Measurements from ENCODE around the gene PXDN. TPM values are rescaled to one million over a fixed set of nuclear protein-coding genes. Genes with fewer than 3 reads are reported as not detected.
"Not testable (repeated sequence)": the region's sequence is repeated elsewhere in the genome, so short reads cannot be mapped to it uniquely, and the experiment has no call there.

PXDN gene
- total and polyA plus RNA-seq, 3 experiments from 2014 or later, result 0.39 to 3.3 (median 1.00) TPM

GRCh38 chr2:1713839-1714236, 30.5 kb downstream of the PXDN start:
- Mint-ChIP-seq H3K27ac (no peak overlapping the region), H3K4me3 (no peak overlapping the region), H3K36me3 (no peaks in the 10 kb centered on the region), H3K9me3 (peaks cover 0 to 7% (median 0%) of the 10 kb centered on the region in 5 donors), H3K27me3 (peaks cover 6 to 10% of the 10 kb centered on the region in 2 donors), H3K4me1 (no peaks in the 10 kb centered on the region)
- no peaks in the 10 kb centered on the region for H3K27me3 ChIP-seq (ENCODE audit: insufficient read depth, low read length, poor library complexity, severe bottlenecking)
- ChIA-PET CTCF (no interaction called here), POLR2A (no interaction called here)
- no peaks in the 10 kb centered on the region for H3K4me1 ChIP-seq (ENCODE audit: insufficient read depth, low read length)
- no peaks in the 10 kb centered on the region for H3K36me3 ChIP-seq (ENCODE audit: insufficient read depth, low read length)
- no peak for DNase-seq
- H3K27ac ChIP-seq (ENCODE audit: low read depth, low read length), result no peak overlapping the region
- no peak overlapping the region for H3K4me3 ChIP-seq (ENCODE audit: low read length)
- no peaks in the 10 kb centered on the region for H3K9me3 ChIP-seq (ENCODE audit: low read length)

- Histone ChIP-seq H3K27me3 (ENCODE audit: insufficient read depth, low read length, poor library complexity, severe bottlenecking) (no peaks in the 10 kb centered on the region), H3K27ac (ENCODE audit: low read depth, low read length) (no peak overlapping the region), H3K4me3 (ENCODE audit: low read length) (no peak overlapping the region), H3K4me1 (ENCODE audit: insufficient read depth, low read length) (no peaks in the 10 kb centered on the region), H3K36me3 (ENCODE audit: insufficient read depth, low read length) (no peaks in the 10 kb centered on the region), H3K9me3 (ENCODE audit: low read length) (no peaks in the 10 kb centered on the region)
- H3K27ac Mint-ChIP-seq, result no peak overlapping the region
- no peaks in the 10 kb centered on the region for H3K36me3 Mint-ChIP-seq
- H3K4me1 Mint-ChIP-seq, result no peaks in the 10 kb centered on the region
- H3K9me3 Mint-ChIP-seq, result peaks cover 0 to 7% (median 0%) of the 10 kb centered on the region in 5 donors
- CTCF ChIA-PET, result no interaction called here
- peaks cover 6 to 10% of the 10 kb centered on the region in 2 donors for H3K27me3 Mint-ChIP-seq
- H3K4me3 Mint-ChIP-seq, result no peak overlapping the region
- POLR2A ChIA-PET, result no interaction called here
- no peak for DNase-seq
Observed at GRCh38 chr2:1713142-1713838, 31.0 kb downstream of the PXDN start.

- no peaks in the 10 kb centered on the region for H3K9me3 ChIP-seq (ENCODE audit: low read length)
Observed at GRCh38 chr2:1709946-1710560, 34.3 kb downstream of the PXDN start.

GRCh38 chr2:1709335-1709605, 35.0 kb downstream of the PXDN start:
- Mint-ChIP-seq H3K4me3 (no peak overlapping the region), H3K36me3 (no peaks in the 10 kb centered on the region), H3K27me3 (peaks cover 0 to 12% of the 10 kb centered on the region in 2 donors), H3K4me1 (no peaks in the 10 kb centered on the region), H3K27ac (no peak overlapping the region), H3K9me3 (peaks cover 0 to 3% (median 0%) of the 10 kb centered on the region in 5 donors)
- Histone ChIP-seq H3K4me3 (ENCODE audit: low read length) (no peak overlapping the region), H3K36me3 (ENCODE audit: insufficient read depth, low read length) (no peaks in the 10 kb centered on the region), H3K27ac (ENCODE audit: low read depth, low read length) (no peak overlapping the region), H3K9me3 (ENCODE audit: low read length) (no peaks in the 10 kb centered on the region), H3K27me3 (ENCODE audit: insufficient read depth, low read length, poor library complexity, severe bottlenecking) (no peaks in the 10 kb centered on the region), H3K4me1 (ENCODE audit: insufficient read depth, low read length) (no peaks in the 10 kb centered on the region)
- CTCF ChIA-PET, result no interaction called here
- POLR2A ChIA-PET, result no interaction called here
- no peak for DNase-seq

More at GRCh38 chr2:1709946-1710560, 34.3 kb downstream of the PXDN start:
- no peaks in the 10 kb centered on the region for H3K4me1 Mint-ChIP-seq
- Histone ChIP-seq H3K27ac (ENCODE audit: low read depth, low read length) (no peak overlapping the region), H3K4me3 (ENCODE audit: low read length) (no peak overlapping the region), H3K4me1 (ENCODE audit: insufficient read depth, low read length) (no peaks in the 10 kb centered on the region), H3K27me3 (ENCODE audit: insufficient read depth, low read length, poor library complexity, severe bottlenecking) (no peaks in the 10 kb centered on the region), H3K36me3 (ENCODE audit: insufficient read depth, low read length) (no peaks in the 10 kb centered on the region)
- ChIA-PET CTCF (no interaction called here), POLR2A (no interaction called here)
- no peak overlapping the region for H3K27ac Mint-ChIP-seq
- no peaks in the 10 kb centered on the region for H3K36me3 Mint-ChIP-seq
- DNase-seq, result no peak
- peaks cover 0 to 3% (median 0%) of the 10 kb centered on the region in 5 donors for H3K9me3 Mint-ChIP-seq
- peaks cover 0 to 10% of the 10 kb centered on the region in 2 donors for H3K27me3 Mint-ChIP-seq
- no peak overlapping the region for H3K4me3 Mint-ChIP-seq

- no peak overlapping the region for H3K4me3 ChIP-seq (ENCODE audit: low read length)
- DNase-seq, result no peak
- H3K27me3 ChIP-seq (ENCODE audit: insufficient read depth, low read length, poor library complexity, severe bottlenecking), result no peaks in the 10 kb centered on the region
- ChIA-PET POLR2A (no interaction called here), CTCF (no interaction called here)
- no peaks in the 10 kb centered on the region for H3K4me1 ChIP-seq (ENCODE audit: insufficient read depth, low read length)
- peaks cover 0 to 3% (median 0%) of the 10 kb centered on the region in 5 donors for H3K9me3 Mint-ChIP-seq
- no peaks in the 10 kb centered on the region for H3K9me3 ChIP-seq (ENCODE audit: low read length)
- no peaks in the 10 kb centered on the region for H3K4me1 Mint-ChIP-seq
- no peaks in the 10 kb centered on the region for H3K36me3 ChIP-seq (ENCODE audit: insufficient read depth, low read length)
- no peak overlapping the region for H3K4me3 Mint-ChIP-seq
- H3K27ac Mint-ChIP-seq, result no peak overlapping the region
- no peak overlapping the region for H3K27ac ChIP-seq (ENCODE audit: low read depth, low read length)
- H3K27me3 Mint-ChIP-seq, result peaks cover 0 to 7% of the 10 kb centered on the region in 2 donors
- H3K36me3 Mint-ChIP-seq, result no peaks in the 10 kb centered on the region
Observed at GRCh38 chr2:1708476-1709334, 35.6 kb downstream of the PXDN start.

- Mint-ChIP-seq H3K9me3 (peaks cover 0 to 3% (median 0%) of the 10 kb centered on the region in 5 donors), H3K4me3 (no peak overlapping the region), H3K36me3 (no peaks in the 10 kb centered on the region), H3K27me3 (peaks cover 0 to 7% of the 10 kb centered on the region in 2 donors), H3K4me1 (no peaks in the 10 kb centered on the region), H3K27ac (no peak overlapping the region)
- DNase-seq, result no peak
- H3K4me1 ChIP-seq (ENCODE audit: insufficient read depth, low read length), result no peaks in the 10 kb centered on the region
- no peaks in the 10 kb centered on the region for H3K36me3 ChIP-seq (ENCODE audit: insufficient read depth, low read length)
- no peaks in the 10 kb centered on the region for H3K27me3 ChIP-seq (ENCODE audit: insufficient read depth, low read length, poor library complexity, severe bottlenecking)
- no peak overlapping the region for H3K27ac ChIP-seq (ENCODE audit: low read depth, low read length)
- CTCF ChIA-PET, result no interaction called here
- H3K9me3 ChIP-seq (ENCODE audit: low read length), result no peaks in the 10 kb centered on the region
- no peak overlapping the region for H3K4me3 ChIP-seq (ENCODE audit: low read length)
- POLR2A ChIA-PET, result no interaction called here
Observed at GRCh38 chr2:1707771-1708418, 36.4 kb downstream of the PXDN start.

- H3K27ac Mint-ChIP-seq; H3K4me3 Mint-ChIP-seq; H3K9me3 ChIP-seq (ENCODE audit: low read length); H3K36me3 ChIP-seq (ENCODE audit: insufficient read depth, low read length); H3K27ac ChIP-seq (ENCODE audit: low read depth, low read length); H3K9me3 Mint-ChIP-seq; H3K4me1 Mint-ChIP-seq; H3K4me1 ChIP-seq (ENCODE audit: insufficient read depth, low read length); DNase-seq; H3K4me3 ChIP-seq (ENCODE audit: low read length); H3K27me3 Mint-ChIP-seq; H3K36me3 Mint-ChIP-seq; POLR2A ChIA-PET; H3K27me3 ChIP-seq (ENCODE audit: insufficient read depth, low read length, poor library complexity, severe bottlenecking); CTCF ChIA-PET: not testable (repeated sequence)
Observed at GRCh38 chr2:1706089-1706841, 38.0 kb downstream of the PXDN start.

All from CD8-positive, alpha-beta memory T cell (primary cell).